Neural cell (in vitro differentiated cells): ENCODE measurements around the gene SPATA46. TPM values are rescaled to one million over a fixed set of nuclear protein-coding genes. Genes with fewer than 3 reads are reported as not detected.

Experiments
- H2AFZ ChIP-seq: fragments of 200-600, 300-800 bp; sonication (generic), shearing (Covaris generic); 2 replicates; pipeline ENCODE4 v1.6.0; 2014; ENCODE audit warnings: low read depth, mild to moderate bottlenecking, antibody characterized with exemption, low read length, moderate library complexity
- H3F3A ChIP-seq: fragments of 200-600 bp; shearing (Covaris generic); 2 replicates; pipeline ENCODE4 v1.6.1; 2016; ENCODE audit warnings: mild to moderate bottlenecking, moderate library complexity, mixed read lengths, antibody characterized with exemption, low read length; ENCODE audit not compliant: insufficient read depth, poor library complexity, severe bottlenecking
- H3K27ac ChIP-seq: fragments of 200-600, 300-800 bp; sonication (generic), shearing (Covaris generic); 2 replicates; pipeline ENCODE4 v1.5.1; 2014; ENCODE audit warnings: mild to moderate bottlenecking, low read length, moderate library complexity
- H3K27me3 ChIP-seq: fragments of 300-800, 200-600 bp; sonication (generic), shearing (Covaris generic); 2 replicates; pipeline ENCODE4 v1.6.0; 2014; ENCODE audit warnings: mild to moderate bottlenecking, low read depth, low read length, moderate library complexity; ENCODE audit not compliant: insufficient read depth
- H3K36me3 ChIP-seq: fragments of 300-800, 200-600 bp; sonication (generic), shearing (Covaris generic); 2 replicates; pipeline ENCODE4 v1.5.1; 2014; ENCODE audit warnings: mild to moderate bottlenecking, antibody characterized with exemption, low read length, moderate library complexity; ENCODE audit not compliant: insufficient read depth
- H3K4me2 ChIP-seq: fragments of 300-800, 200-600 bp; sonication (generic), shearing (Covaris generic); 2 replicates; pipeline ENCODE4 v1.6.0; 2014; ENCODE audit warnings: mild to moderate bottlenecking, low read length
- H3K4me3 ChIP-seq: fragments of 300-800, 200-600 bp; sonication (generic), shearing (Covaris generic); 2 replicates; pipeline ENCODE4 v1.5.1; 2014; ENCODE audit warnings: mild to moderate bottlenecking, low read length, moderate library complexity
- H3K79me2 ChIP-seq: fragments of 200-600 bp; shearing (Covaris generic); replicated peaks from 2 replicates; pipeline ENCODE4 v1.6.0; 2014; ENCODE audit warnings: mild to moderate bottlenecking, low read length, moderate library complexity; ENCODE audit not compliant: insufficient read depth
- H3K9ac ChIP-seq: fragments of 300-800, 200-600 bp; sonication (generic), shearing (Covaris generic); 2 replicates; pipeline ENCODE4 v1.6.1; 2016; ENCODE audit warnings: mild to moderate bottlenecking, low read length, mixed read lengths
- H3K9me2 ChIP-seq: fragments of 200-600 bp; shearing (Covaris generic); 2 replicates; pipeline ENCODE4 v1.6.1; 2016; ENCODE audit warnings: mild to moderate bottlenecking, low read length, mixed read lengths; ENCODE audit not compliant: insufficient read depth
- H3K9me3 ChIP-seq: fragments of 200-600, 300-800 bp; sonication (generic), shearing (Covaris generic); 2 replicates; pipeline ENCODE4 v1.6.1; 2016; ENCODE audit warnings: mild to moderate bottlenecking, mixed run types, low read length, moderate library complexity, mixed read lengths
- H4K20me1 ChIP-seq: fragments of 200-600 bp; shearing (Covaris generic); 2 replicates; pipeline ENCODE4 v1.6.1; 2016; ENCODE audit warnings: mild to moderate bottlenecking, mixed run types; ENCODE audit not compliant: insufficient read depth
- POLR2AphosphoS5 ChIP-seq: IDR thresholded peaks from 2 replicates; pipeline ENCODE4 v1.6.1; 2012
- RAD21 ChIP-seq: fragments of 450-650 bp; conservative IDR thresholded peaks from 2 replicates; pipeline ENCODE4 v1.6.1; 2014; ENCODE audit warnings: antibody characterized with exemption, mild to moderate bottlenecking, moderate library complexity
- polyA plus RNA-seq: library from polyadenylated mRNA; depleted of rRNA; stranded (reverse); fragments of >200 nt; gene quantifications from 2 replicates; pipeline ENCODE4 v1.2.3, GENCODE V29; 2014
- small RNA-seq, 3 experiments: library from RNA; depleted of rRNA; stranded (forward); fragments of <200 nt; gene quantifications; one replicate each; pipeline ENCODE3, GENCODE V24; 2012
- TF ChIP-seq, protein P1 (sequence below): fragments of 450-650 bp; IDR thresholded peaks from 2 replicates; pipeline ENCODE4 v1.5.1; 2014; ENCODE audit warnings: antibody characterized with exemption, mild to moderate bottlenecking, moderate library complexity; ENCODE audit not compliant: poor library complexity, severe bottlenecking

The SPATA46 gene
- polyA plus RNA-seq, 1 donor from 2014 or later = not detected

DNA sequence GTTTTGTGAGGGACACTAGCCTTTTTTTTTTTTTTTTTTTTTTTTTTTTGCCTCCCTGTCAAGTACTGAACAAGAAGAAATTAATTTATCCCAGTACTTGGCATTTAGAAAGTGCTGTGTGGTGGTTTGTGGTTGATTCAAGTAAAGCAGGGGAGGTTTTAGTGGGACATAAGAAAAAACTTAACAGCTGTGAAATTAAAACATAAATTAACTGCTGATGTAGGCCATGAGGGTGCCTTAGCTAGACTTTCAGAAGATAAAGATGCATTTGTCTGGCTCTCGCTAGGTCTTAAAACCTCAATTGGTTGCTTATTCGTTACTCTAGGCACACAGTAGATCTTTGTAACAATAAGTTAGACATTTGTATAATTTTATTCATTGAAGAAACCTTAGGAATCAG lies 52.3 kb downstream of the SPATA46 start:
- no peaks in the 10 kb centered on the region for H3K9me2 ChIP-seq
- H3K79me2 ChIP-seq = no peaks in the 10 kb centered on the region
- H3F3A ChIP-seq = no peaks in the 10 kb centered on the region
- H3K9ac ChIP-seq = no peak overlapping the region
- H3K4me2 ChIP-seq = no peak overlapping the region
- no peaks in the 10 kb centered on the region for H3K27me3 ChIP-seq
- no peak overlapping the region for H3K4me3 ChIP-seq
- no peak overlapping the region for H2AFZ ChIP-seq
- no peak overlapping the region for H3K27ac ChIP-seq
- no peaks in the 10 kb centered on the region for H4K20me1 ChIP-seq
- H3K36me3 ChIP-seq = no peaks in the 10 kb centered on the region
- TF ChIP-seq RAD21 (no peak), POLR2AphosphoS5 (no peak)
- TF ChIP-seq, protein P1, sequence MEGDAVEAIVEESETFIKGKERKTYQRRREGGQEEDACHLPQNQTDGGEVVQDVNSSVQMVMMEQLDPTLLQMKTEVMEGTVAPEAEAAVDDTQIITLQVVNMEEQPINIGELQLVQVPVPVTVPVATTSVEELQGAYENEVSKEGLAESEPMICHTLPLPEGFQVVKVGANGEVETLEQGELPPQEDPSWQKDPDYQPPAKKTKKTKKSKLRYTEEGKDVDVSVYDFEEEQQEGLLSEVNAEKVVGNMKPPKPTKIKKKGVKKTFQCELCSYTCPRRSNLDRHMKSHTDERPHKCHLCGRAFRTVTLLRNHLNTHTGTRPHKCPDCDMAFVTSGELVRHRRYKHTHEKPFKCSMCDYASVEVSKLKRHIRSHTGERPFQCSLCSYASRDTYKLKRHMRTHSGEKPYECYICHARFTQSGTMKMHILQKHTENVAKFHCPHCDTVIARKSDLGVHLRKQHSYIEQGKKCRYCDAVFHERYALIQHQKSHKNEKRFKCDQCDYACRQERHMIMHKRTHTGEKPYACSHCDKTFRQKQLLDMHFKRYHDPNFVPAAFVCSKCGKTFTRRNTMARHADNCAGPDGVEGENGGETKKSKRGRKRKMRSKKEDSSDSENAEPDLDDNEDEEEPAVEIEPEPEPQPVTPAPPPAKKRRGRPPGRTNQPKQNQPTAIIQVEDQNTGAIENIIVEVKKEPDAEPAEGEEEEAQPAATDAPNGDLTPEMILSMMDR = no peak
- H3K9me3 ChIP-seq = no peaks in the 10 kb centered on the region

Small RNA genes lying within 50 kb of the gene (small RNA-seq; reads per million reads assigned to genes)
- gene MIR556 (20.1 to 30.5 (median 26.7) reads per million in 3 experiments), gene RNA5SP61 (0 reads per million in 3 experiments)

Other genes starting within 250 kb of the SPATA46 start
- 6.7 and 10.2 TPM in 2 replicates for gene C1orf226, start 4.9 kb upstream of the SPATA46 start, polyA plus RNA-seq
- not detected in 2 replicates for gene SH2D1B, start 35.3 kb upstream of the SPATA46 start, polyA plus RNA-seq
- gene UHMK1, start 121.0 kb upstream of the SPATA46 start, polyA plus RNA-seq = 21.5 and 22.2 TPM in 2 replicates
- 32.3 and 40.1 TPM in 2 replicates for gene UAP1, start 184.9 kb upstream of the SPATA46 start, polyA plus RNA-seq